Measurements from ENCODE around the gene TMEM250. TPM values are rescaled to one million over a fixed set of nuclear protein-coding genes. Genes with fewer than 3 reads are reported as not detected.
A peak's percentile ranks its signal among the peaks of the same experiment; 100 is the strongest.

TMEM250 gene
- polyA plus RNA-seq, 1 of the 3 experiments (the other 2 are of a cell fraction): 25.9 TPM

- Histone ChIP-seq H3F3A (replicated peaks; ENCODE audit: insufficient read depth) (peaks cover 10% of the 10 kb centered on the region), H3K9me3 (no peaks in the 10 kb centered on the region), H3K27me3 (ENCODE audit: insufficient read depth) (no peaks in the 10 kb centered on the region), H3K27ac (ENCODE audit: low read depth in 2 of 2, low read length in 1 of 2) (peak overlapping the region in 1 of 2 experiments; percentile 6; a peak in 2 of 4 replicates), H3K4me2 (peak overlapping the region; percentile 91), H3K9ac (peak overlapping the region; percentile 67), H3K4me3 (ENCODE audit: low read depth in 2 of 2, low read length in 1 of 2) (peak overlapping the region; percentile 75 to 78), H3K36me3 (replicated peaks in 1 of 2; ENCODE audit: control insufficient read depth in 1 of 2, insufficient read depth in 2 of 2, low read length in 1 of 2) (peaks cover 0 to 2% of the 10 kb centered on the region in 2 experiments), H3K4me1 (ENCODE audit: control insufficient read depth in 1 of 2, insufficient read depth in 2 of 2, low read depth in 1 of 2, low read length in 1 of 2) (peaks cover 31 to 32% of the 10 kb centered on the region in 2 experiments; a peak in 3 of 4 replicates), H4K20me1 (ENCODE audit: insufficient read depth) (peaks cover 47% of the 10 kb centered on the region), H3K9me2 (no peaks in the 10 kb centered on the region), H2AFZ (ENCODE audit: low read depth) (no peak overlapping the region), H3K79me2 (ENCODE audit: insufficient read depth) (peaks cover 59% of the 10 kb centered on the region)
- ChIA-PET CTCF (interaction anchor here (0.8 to 3.2 kb wide), 8 partner anchors 11 to 127 kb away, joined by 3 to 18 read pairs (median 6); partner anchors contain the start of gene TMEM250), POLR2A (no interaction called here)
- TF ChIP-seq MAX (IDR thresholded peaks at IDR 0.05; ENCODE audit: low read depth) (no peak), TCF12 (IDR thresholded peaks at IDR 0.05) (no peak), TEAD4 (IDR thresholded peaks at IDR 0.05; ENCODE audit: borderline replicate concordance, insufficient read depth) (no peak), RFX5 (IDR thresholded peaks at IDR 0.05; ENCODE audit: low read length) (no peak), USF2 (IDR thresholded peaks at IDR 0.05; ENCODE audit: borderline replicate concordance, low read depth, low read length) (no peak), TAF1 (IDR thresholded peaks at IDR 0.05; ENCODE audit: borderline replicate concordance, low read depth, low read length) (no peak), PBX3 (IDR thresholded peaks at IDR 0.05) (no peak), GABPA (IDR thresholded peaks at IDR 0.05; ENCODE audit: low read depth) (no peak), EP300 (IDR thresholded peaks at IDR 0.05; ENCODE audit: borderline replicate concordance in 1 of 2, low read depth in 1 of 2, low read length in 1 of 2) (no peak), NFIC (IDR thresholded peaks at IDR 0.05; ENCODE audit: borderline replicate concordance) (no peak), RXRA (IDR thresholded peaks at IDR 0.05; ENCODE audit: borderline replicate concordance, low read depth) (no peak), SMC3 (IDR thresholded peaks at IDR 0.05; ENCODE audit: low read depth, low read length) (no peak), SIN3A (IDR thresholded peaks at IDR 0.05; ENCODE audit: borderline replicate concordance, low read depth, low read length) (no peak)
- 65% methylated on average over 14 of the region's 74 CpGs for WGBS (ENCODE audit: low lambda C conversion rate)
- DNase-seq: peak; percentile 78
Measured at GRCh38 chr9:136093995-136094881, 24.4 kb downstream of the TMEM250 start.

Measured in SK-N-SH (cell line).